Esophagus squamous epithelium (tissue), 5 donors: ENCODE data around the gene RGL1. TPM values are rescaled to one million over a fixed set of nuclear protein-coding genes. Genes with fewer than 3 reads are reported as not detected.
A peak's percentile ranks its signal among the peaks of the same experiment; 100 is the strongest.

Source experiments
- DNase-seq: peaks from one replicate; lab custom pipeline; 2025; lab: John Stamatoyannopoulos, UW
- H3K27ac ChIP-seq, 4 donors: fragments of 200-600 bp; sonication (generic); one replicate each; pipeline ENCODE4 v1.5.1; 2016 to 2019; ENCODE audit warnings: mild to moderate bottlenecking in 1 of 4
- H3K27me3 ChIP-seq, 4 donors: fragments of 200-600 bp; sonication (generic); 1 replicate in 3 of 4; 2 replicates in 1 of 4; pipeline versions ENCODE4 v1.5.1 to v1.6.0; 2017 to 2021; ENCODE audit warnings: antibody characterized with exemption in 1 of 4
- H3K36me3 ChIP-seq, 3 donors: fragments of 200-600 bp; sonication (generic); one replicate each; pipeline ENCODE4 v1.5.1; 2016 to 2019
- H3K4me1 ChIP-seq, 3 donors: fragments of 200-600 bp; sonication (generic); one replicate each; pipeline ENCODE4 v1.5.1; 2017 to 2019
- H3K4me3 ChIP-seq, 4 donors: fragments of 200-600 bp; sonication (generic); 1 replicate in 3 of 4; 2 replicates in 1 of 4; pipeline ENCODE4 v1.5.1; 2016 to 2019; ENCODE audit warnings: mild to moderate bottlenecking in 2 of 4, moderate library complexity in 1 of 4
- H3K9me3 ChIP-seq, 3 donors: fragments of 200-600 bp; sonication (generic); one replicate each; pipeline ENCODE4 v1.5.1; 2016 to 2019
- POLR2A ChIP-seq, 4 donors: fragments of 450-650 bp; IDR thresholded peaks; one replicate each; pipeline ENCODE4 v1.6.1; 2017; ENCODE audit warnings: antibody characterized with exemption in 4 of 4, mild to moderate bottlenecking in 4 of 4, moderate library complexity in 3 of 4
- WGBS, 2 donors: methylation state at CpG; one replicate each; pipeline ENCODE4 v1.1.5; 2018; 5-methylcytosine and 5-hydroxymethylcytosine counted together
- intact Hi-C: fragments of 100-400 bp; cut with DNase I; formaldehyde crosslinking; loops from one replicate; pipeline ENCODE4 v1.15.0; 2022
- total RNA-seq, 4 donors: library from RNA; depleted of rRNA; stranded (reverse); fragments of >200 nt; gene quantifications; one replicate each; pipeline ENCODE4 v1.1.0, GENCODE V29; 2016
- TF ChIP-seq, protein P1 (sequence below), 6 experiments: fragments of 450-650 bp in 4 of 6; fragments of 200-600 bp in 2 of 6; sonication (generic) in 2 of 6; IDR thresholded peaks; one replicate each; pipeline ENCODE4 v1.5.1; 2016 to 2019; ENCODE audit warnings: antibody characterized with exemption in 6 of 6, mild to moderate bottlenecking in 4 of 6, moderate library complexity in 4 of 6
- donor health status: DM: yes; HTN: yes; CAD: no.

RGL1 gene
- total RNA-seq, 4 donors from 2014 or later = 2.3 to 16.0 (median 5.7) TPM

DNA sequence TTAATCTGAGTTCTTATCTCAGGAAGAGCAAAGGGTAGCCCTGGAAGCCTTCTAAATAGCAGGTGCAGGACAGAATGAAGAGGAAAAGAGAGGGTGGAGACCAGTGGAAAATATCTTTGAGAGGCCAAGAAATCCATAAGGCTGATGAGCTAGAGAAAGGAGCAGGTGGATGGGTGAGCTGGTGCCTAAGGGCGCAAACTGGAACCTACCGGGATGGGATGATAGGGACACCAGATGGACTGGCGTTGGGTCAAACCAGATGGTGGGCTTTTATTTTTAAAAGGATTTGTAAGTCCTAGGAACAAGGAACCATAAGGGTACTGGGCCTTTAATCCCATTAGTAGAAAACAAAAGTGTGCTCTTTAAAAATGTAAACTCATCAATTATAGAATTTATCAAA, 59.7 kb downstream of the RGL1 start:
- Histone ChIP-seq H3K27me3 (no peaks in the 10 kb centered on the region), H3K36me3 (peaks cover 0 to 11% (median 0%) of the 10 kb centered on the region in 3 donors), H3K4me3 (no peak overlapping the region), H3K9me3 (no peaks in the 10 kb centered on the region), H3K4me1 (no peaks in the 10 kb centered on the region), H3K27ac (no peak overlapping the region)
- TF ChIP-seq, protein P1, sequence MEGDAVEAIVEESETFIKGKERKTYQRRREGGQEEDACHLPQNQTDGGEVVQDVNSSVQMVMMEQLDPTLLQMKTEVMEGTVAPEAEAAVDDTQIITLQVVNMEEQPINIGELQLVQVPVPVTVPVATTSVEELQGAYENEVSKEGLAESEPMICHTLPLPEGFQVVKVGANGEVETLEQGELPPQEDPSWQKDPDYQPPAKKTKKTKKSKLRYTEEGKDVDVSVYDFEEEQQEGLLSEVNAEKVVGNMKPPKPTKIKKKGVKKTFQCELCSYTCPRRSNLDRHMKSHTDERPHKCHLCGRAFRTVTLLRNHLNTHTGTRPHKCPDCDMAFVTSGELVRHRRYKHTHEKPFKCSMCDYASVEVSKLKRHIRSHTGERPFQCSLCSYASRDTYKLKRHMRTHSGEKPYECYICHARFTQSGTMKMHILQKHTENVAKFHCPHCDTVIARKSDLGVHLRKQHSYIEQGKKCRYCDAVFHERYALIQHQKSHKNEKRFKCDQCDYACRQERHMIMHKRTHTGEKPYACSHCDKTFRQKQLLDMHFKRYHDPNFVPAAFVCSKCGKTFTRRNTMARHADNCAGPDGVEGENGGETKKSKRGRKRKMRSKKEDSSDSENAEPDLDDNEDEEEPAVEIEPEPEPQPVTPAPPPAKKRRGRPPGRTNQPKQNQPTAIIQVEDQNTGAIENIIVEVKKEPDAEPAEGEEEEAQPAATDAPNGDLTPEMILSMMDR (IDR thresholded peaks at IDR 0.05) = no peak
- no peak for TF ChIP-seq POLR2A (IDR thresholded peaks at IDR 0.05)
- no peak for DNase-seq
- WGBS, 2 donors = 86 to 94% methylated on average over 3 of the region's 3 CpGs
- intact Hi-C loops = no loop called here

DNA sequence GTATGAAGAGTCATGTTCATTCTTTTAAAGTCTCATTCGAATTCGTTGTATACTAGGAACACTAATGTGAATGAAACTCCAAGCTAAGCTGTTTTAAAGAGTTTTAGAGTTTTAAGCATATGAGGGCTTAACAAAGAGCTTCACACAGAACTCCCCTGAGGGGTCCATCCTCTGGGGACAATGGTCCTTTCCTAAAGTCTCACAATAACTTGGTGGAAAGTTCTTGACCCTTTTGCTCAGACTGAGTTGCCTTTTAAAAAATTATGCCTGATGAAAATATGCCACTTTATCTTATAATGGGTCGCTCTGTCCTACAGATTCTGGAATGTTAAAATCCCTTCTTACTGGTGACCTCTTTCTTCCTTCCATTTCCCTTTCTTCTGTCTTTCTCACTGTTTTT, 64.3 kb downstream of the RGL1 start:
- H3K27me3 ChIP-seq = no peaks in the 10 kb centered on the region
- no peak overlapping the region for H3K4me3 ChIP-seq
- no peak for DNase-seq
- TF ChIP-seq, protein P1 (IDR thresholded peaks at IDR 0.05) = no peak
- no peak for TF ChIP-seq POLR2A (IDR thresholded peaks at IDR 0.05)
- intact Hi-C loops = no loop called here
- 93 to 94% methylated on average over 3 of the region's 3 CpGs for WGBS, 2 donors
- no peaks in the 10 kb centered on the region for H3K9me3 ChIP-seq
- H3K4me1 ChIP-seq = peaks cover 0 to 23% (median 18%) of the 10 kb centered on the region in 3 donors
- peaks cover 0 to 11% (median 0%) of the 10 kb centered on the region in 3 donors for H3K36me3 ChIP-seq
- H3K27ac ChIP-seq = peak overlapping the region in 1 of 4 donors; percentile 51

DNA sequence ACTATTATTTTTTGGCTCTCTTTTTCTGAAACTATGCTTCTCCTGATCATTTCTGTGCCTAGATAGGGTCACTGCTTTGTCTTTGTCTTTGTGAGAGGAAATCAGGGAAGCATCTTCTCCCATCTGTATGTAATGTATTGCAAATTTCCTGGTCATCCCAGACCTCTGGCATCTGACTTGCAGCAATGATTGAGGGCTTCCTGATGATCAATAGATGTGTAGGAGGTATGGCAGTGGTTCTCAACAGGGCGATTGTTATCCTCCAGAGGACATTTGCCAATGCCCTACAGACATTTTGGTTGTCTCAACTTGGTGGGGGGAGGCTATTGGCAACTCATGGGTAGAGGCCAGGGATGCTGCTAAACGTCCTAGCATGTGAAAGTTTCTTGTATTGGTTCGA, 64.7 kb downstream of the RGL1 start:
- intact Hi-C loops = no loop called here
- Histone ChIP-seq H3K27me3 (no peaks in the 10 kb centered on the region), H3K9me3 (no peaks in the 10 kb centered on the region), H3K36me3 (peaks cover 0 to 11% (median 0%) of the 10 kb centered on the region in 3 donors), H3K27ac (peak overlapping the region in 3 of 4 donors; percentile 51 to 79 (median 65)), H3K4me3 (no peak overlapping the region), H3K4me1 (peaks cover 0 to 23% (median 18%) of the 10 kb centered on the region in 3 donors)
- no peak for DNase-seq
- no peak for TF ChIP-seq POLR2A (IDR thresholded peaks at IDR 0.05)
- TF ChIP-seq, protein P1 (IDR thresholded peaks at IDR 0.05) = no peak
- 78 to 93% methylated on average over 1 to 3 of the region's 3 CpGs for WGBS, 2 donors

DNA sequence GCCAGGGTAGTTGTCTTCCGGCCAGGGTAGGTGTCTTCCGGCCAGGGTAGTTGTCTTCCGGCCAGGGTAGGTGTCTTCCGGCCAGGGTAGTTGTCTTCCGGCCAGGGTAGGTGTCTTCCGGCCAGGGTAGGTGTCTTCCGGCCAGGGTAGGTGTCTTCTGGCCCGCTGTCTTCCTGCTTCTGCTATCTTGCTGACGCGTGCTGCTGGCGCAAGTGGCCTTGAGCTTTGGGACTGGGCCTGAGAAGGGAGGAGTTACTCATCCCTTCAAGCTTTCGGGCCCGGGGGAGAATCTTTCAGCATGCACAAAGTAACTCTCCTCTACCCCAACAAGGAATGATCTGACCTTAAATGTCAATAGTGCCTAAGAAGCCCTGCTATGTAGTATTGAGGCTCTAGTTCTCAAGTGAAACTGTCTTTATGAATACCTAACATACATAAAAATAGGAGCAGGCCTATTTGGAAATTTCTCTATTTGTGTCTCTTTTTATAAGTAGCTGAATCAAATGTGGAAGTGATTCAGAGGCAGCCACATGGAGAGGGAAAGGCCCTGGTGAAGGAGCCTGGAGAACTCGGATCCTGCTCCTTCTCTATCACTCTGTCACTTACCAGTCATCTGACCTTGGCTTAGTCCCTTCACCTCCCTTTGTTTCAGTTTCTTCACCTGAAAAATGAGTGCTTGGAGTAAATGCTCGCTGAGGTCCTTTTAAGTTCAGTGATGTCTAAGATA, 65.6 kb downstream of the RGL1 start:
- H3K9me3 ChIP-seq = no peaks in the 10 kb centered on the region
- TF ChIP-seq, protein P1 (IDR thresholded peaks at IDR 0.05) = no peak
- no peak for TF ChIP-seq POLR2A (IDR thresholded peaks at IDR 0.05)
- WGBS, 2 donors = 62 to 82% methylated on average over 2 of the region's 15 CpGs
- DNase-seq = no peak
- peak overlapping the region; percentile 29 to 79 (median 58) for H3K27ac ChIP-seq
- H3K4me3 ChIP-seq = no peak overlapping the region
- intact Hi-C loops = no loop called here
- peaks cover 0 to 23% (median 18%) of the 10 kb centered on the region in 3 donors for H3K4me1 ChIP-seq
- H3K27me3 ChIP-seq = no peaks in the 10 kb centered on the region
- H3K36me3 ChIP-seq = peaks cover 0 to 11% (median 0%) of the 10 kb centered on the region in 3 donors

DNA sequence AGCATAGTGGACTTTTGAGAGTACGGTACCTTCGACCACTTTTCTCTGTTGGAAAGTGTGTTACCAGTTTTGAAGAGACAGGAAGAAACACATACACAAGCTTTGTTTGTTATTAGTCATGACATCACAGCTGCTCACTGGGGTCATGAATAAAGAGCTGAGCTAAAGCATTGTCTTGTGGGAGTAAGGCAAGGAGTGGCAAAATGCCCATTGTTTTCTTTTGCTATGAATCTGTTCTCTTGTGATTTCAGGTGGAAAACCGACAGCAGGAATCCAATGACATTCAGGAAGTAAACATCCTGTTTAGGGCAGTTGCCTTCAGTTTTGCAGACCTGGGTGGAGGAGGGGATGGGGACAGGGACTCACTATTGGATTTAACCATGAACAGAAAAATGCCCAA, 66.2 kb downstream of the RGL1 start:
- H3K27me3 ChIP-seq = no peaks in the 10 kb centered on the region
- H3K36me3 ChIP-seq = peaks cover 0 to 11% (median 0%) of the 10 kb centered on the region in 3 donors
- intact Hi-C loops = no loop called here
- peaks cover 0 to 28% (median 21%) of the 10 kb centered on the region in 3 donors for H3K4me1 ChIP-seq
- H3K9me3 ChIP-seq = no peaks in the 10 kb centered on the region
- TF ChIP-seq, protein P1 (IDR thresholded peaks at IDR 0.05) = no peak
- no peak for TF ChIP-seq POLR2A (IDR thresholded peaks at IDR 0.05)
- no peak for DNase-seq
- WGBS, 2 donors = 49 to 57% methylated on average over 3 of the region's 3 CpGs
- H3K27ac ChIP-seq = peak overlapping the region in 3 of 4 donors; percentile 51 to 79 (median 65)
- H3K4me3 ChIP-seq = no peak overlapping the region
